Panc1 (cell line): Measurements from ENCODE around the gene FCF1. TPM values are rescaled to one million over a fixed set of nuclear protein-coding genes. Genes with fewer than 3 reads are reported as not detected.

Experiments used
- ATAC-seq: fragments of 200-7000 bp; cut with Tn5 transposase; 2 replicates; pipeline ENCODE4 v1.9.1; 2020; ENCODE audit warnings: mild to moderate bottlenecking, moderate library complexity
- BruUV-seq: library from RNA; stranded (reverse); fragments of 400-500 nt; replicated peaks from 2 replicates; lab custom pipeline; 2021; lab: Mats Ljungman, UMichigan
- CTCF ChIA-PET: fragments of 300-600 bp; sonication (Branson Sonifier 250); formaldehyde crosslinking; loops from one replicate; lab custom pipeline; 2022; ENCODE audit warnings: antibody characterized with exemption; lab: Charles Lee
- POLR2A ChIA-PET: fragments of 300-600 bp; sonication (Branson Sonifier 250); formaldehyde crosslinking; loops from one replicate; lab custom pipeline; 2022; ENCODE audit warnings: antibody characterized with exemption; lab: Charles Lee
- DNase-seq: peaks from one replicate; pipeline ENCODE4 v3.0.0-alpha.2; 2010; ENCODE audit warnings: low read depth, low spot score
- H3K27ac ChIP-seq: 2 replicates; pipeline ENCODE4 v1.5.1; 2011; ENCODE audit warnings: mild to moderate bottlenecking, low read length, inconsistent platforms
- H3K27me3 ChIP-seq: fragments of 200-500 bp; sonication (Bioruptor generic); 2 replicates; pipeline ENCODE4 v1.6.0; 2014; ENCODE audit warnings: low read length, inconsistent platforms; ENCODE audit not compliant: control insufficient read depth, insufficient read depth
- H3K36me3 ChIP-seq: fragments of 200-500 bp; sonication (Bioruptor generic); 2 replicates; pipeline ENCODE4 v1.5.1; 2014; ENCODE audit warnings: inconsistent platforms, mild to moderate bottlenecking, low read length, moderate library complexity; ENCODE audit not compliant: control insufficient read depth, insufficient read depth
- H3K4me1 ChIP-seq: 2 replicates; pipeline ENCODE4 v1.5.1; 2011; ENCODE audit warnings: inconsistent platforms, mild to moderate bottlenecking, low read length, moderate library complexity; ENCODE audit not compliant: control insufficient read depth, insufficient read depth
- H3K4me3 ChIP-seq, 2 experiments: 2 replicates each; pipeline ENCODE4 v1.5.1; 2011 to 2012; ENCODE audit warnings: low read depth in 2 of 2, low read length in 2 of 2, mild to moderate bottlenecking in 2 of 2, inconsistent platforms in 1 of 2, moderate library complexity in 1 of 2
- H3K9me3 ChIP-seq: fragments of 200-500 bp; sonication (Bioruptor generic); 2 replicates; pipeline ENCODE4 v1.5.1; 2014; ENCODE audit warnings: low read depth, mild to moderate bottlenecking, inconsistent platforms, low read length, moderate library complexity; ENCODE audit not compliant: control insufficient read depth, insufficient read depth
- CTCF ChIP-seq: fragments of 450-650 bp; IDR thresholded peaks from 2 replicates; pipeline ENCODE4 v1.5.1; 2017; ENCODE audit warnings: mild to moderate bottlenecking
- POLR2AphosphoS5 ChIP-seq: IDR thresholded peaks from 2 replicates; pipeline ENCODE4 v1.6.1; 2012; ENCODE audit warnings: mild to moderate bottlenecking, low read depth, low read length, moderate library complexity
- REST ChIP-seq, 2 experiments: IDR thresholded peaks; 2 replicates each; pipeline ENCODE4 v1.6.1; 2011 to 2012; ENCODE audit warnings: low read depth in 2 of 2, control low read depth in 1 of 2, low read length in 1 of 2, mild to moderate bottlenecking in 1 of 2, moderate library complexity in 1 of 2; ENCODE audit not compliant: insufficient read depth in 1 of 2
- SIN3A ChIP-seq: IDR thresholded peaks from 2 replicates; pipeline ENCODE4 v1.6.1; 2012; ENCODE audit warnings: low read depth, mild to moderate bottlenecking, low read length, moderate library complexity, borderline replicate concordance; ENCODE audit not compliant: insufficient read depth
- TCF7L2 ChIP-seq: IDR thresholded peaks from 2 replicates; pipeline ENCODE4 v1.6.1; 2011; ENCODE audit warnings: mild to moderate bottlenecking, low read depth, low read length, inconsistent platforms
- in situ Hi-C: cut with HindIII; loops from 2 replicates; pipeline ENCODE4 v1.10.0; 2016; ENCODE audit warnings: low sequenced_read_pairs, low pct_unique_long_range_greater_than_20kb
- intact Hi-C: fragments of 100-400 bp; cut with micrococcal nuclease; formaldehyde crosslinking; loops from one replicate; pipeline ENCODE4 v1.10.0; 2022; ENCODE audit not compliant: unreplicated experiment
- total RNA-seq: library from RNA; stranded (reverse); gene quantifications from one replicate; pipeline ENCODE4 v1.2.1, GENCODE V29; 2021; ENCODE audit not compliant: unreplicated experiment

FCF1 gene
- total RNA-seq, 1 experiment from 2014 or later = 41.5 TPM

- in situ Hi-C loops (no loop called here), intact Hi-C loops (loop anchor here (10.0 kb wide), 1 partner anchor 68 kb away; the partner anchor contains the start of gene LTBP2)
- ChIA-PET CTCF (no interaction called here), POLR2A (no interaction called here)
- no peak for ATAC-seq
- no TSS peak for BruUV-seq
- H3K4me3 ChIP-seq = no peak overlapping the region
- no peaks in the 10 kb centered on the region for H3K9me3 ChIP-seq
- H3K27me3 ChIP-seq = no peaks in the 10 kb centered on the region
- H3K36me3 ChIP-seq = peaks cover 9% of the 10 kb centered on the region
- no peak for DNase-seq
- no peak overlapping the region for H3K27ac ChIP-seq
- H3K4me1 ChIP-seq = no peaks in the 10 kb centered on the region
- TF ChIP-seq TCF7L2 (no peak), POLR2AphosphoS5 (no peak), CTCF (no peak), REST (IDR thresholded peaks at IDR 0.05; ENCODE audit: insufficient read depth in 1 of 2, low read depth in 2 of 2, low read length in 1 of 2) (no peak), SIN3A (no peak)
Observed at GRCh38 chr14:74682169-74682952, 30.6 kb upstream of the FCF1 start.

GRCh38 chr14:74683406-74683805, 29.5 kb upstream of the FCF1 start:
- Histone ChIP-seq H3K4me3 (no peak overlapping the region), H3K27me3 (no peaks in the 10 kb centered on the region), H3K36me3 (peaks cover 9% of the 10 kb centered on the region), H3K9me3 (no peaks in the 10 kb centered on the region), H3K27ac (no peak overlapping the region), H3K4me1 (no peaks in the 10 kb centered on the region)
- no peak for DNase-seq
- BruUV-seq = no TSS peak
- intact Hi-C loops (loop anchor here (10.0 kb wide), 1 partner anchor 69 kb away; the partner anchor contains the start of gene LTBP2), in situ Hi-C loops (no loop called here)
- TF ChIP-seq SIN3A (no peak), POLR2AphosphoS5 (no peak), CTCF (no peak), TCF7L2 (no peak), REST (IDR thresholded peaks at IDR 0.05; ENCODE audit: insufficient read depth in 1 of 2, low read depth in 2 of 2, low read length in 1 of 2) (no peak)
- ChIA-PET POLR2A (no interaction called here), CTCF (no interaction called here)
- no peak for ATAC-seq
